SK-N-SH (cell line): ENCODE results near the gene LMO2.

ENCODE experiments used
- NFIC ChIP-seq: IDR thresholded peaks from 2 replicates; pipeline ENCODE4 v1.4.0; 2012; ENCODE audit warnings: borderline replicate concordance
- TF ChIP-seq, protein P1 (sequence below): fragments of 200-600 bp; sonication (generic); IDR thresholded peaks from 2 replicates; pipeline ENCODE4 v1.6.1; 2017; ENCODE audit warnings: antibody characterized with exemption, mild to moderate bottlenecking, moderate library complexity

DNA sequence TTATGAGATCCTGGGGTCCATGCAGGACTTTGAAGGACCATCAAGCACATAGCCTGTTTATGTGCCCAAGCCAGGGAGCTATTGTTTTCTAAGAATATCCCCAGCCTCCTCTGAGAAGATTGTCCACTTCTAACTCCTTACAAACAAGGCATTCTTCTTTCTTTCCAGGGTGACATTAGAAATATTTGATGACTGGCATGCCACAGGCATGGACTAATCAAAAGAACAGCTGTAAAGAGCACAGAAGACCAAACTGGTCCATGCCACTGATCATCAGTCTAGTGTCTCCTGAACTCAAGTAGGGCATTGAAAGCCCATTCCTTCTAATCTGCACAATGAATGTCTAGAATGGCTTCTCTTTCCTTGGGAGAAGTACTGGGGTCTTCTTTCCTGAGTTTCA lies 24.9 kb upstream of the LMO2 start:
- TF ChIP-seq, protein P1, sequence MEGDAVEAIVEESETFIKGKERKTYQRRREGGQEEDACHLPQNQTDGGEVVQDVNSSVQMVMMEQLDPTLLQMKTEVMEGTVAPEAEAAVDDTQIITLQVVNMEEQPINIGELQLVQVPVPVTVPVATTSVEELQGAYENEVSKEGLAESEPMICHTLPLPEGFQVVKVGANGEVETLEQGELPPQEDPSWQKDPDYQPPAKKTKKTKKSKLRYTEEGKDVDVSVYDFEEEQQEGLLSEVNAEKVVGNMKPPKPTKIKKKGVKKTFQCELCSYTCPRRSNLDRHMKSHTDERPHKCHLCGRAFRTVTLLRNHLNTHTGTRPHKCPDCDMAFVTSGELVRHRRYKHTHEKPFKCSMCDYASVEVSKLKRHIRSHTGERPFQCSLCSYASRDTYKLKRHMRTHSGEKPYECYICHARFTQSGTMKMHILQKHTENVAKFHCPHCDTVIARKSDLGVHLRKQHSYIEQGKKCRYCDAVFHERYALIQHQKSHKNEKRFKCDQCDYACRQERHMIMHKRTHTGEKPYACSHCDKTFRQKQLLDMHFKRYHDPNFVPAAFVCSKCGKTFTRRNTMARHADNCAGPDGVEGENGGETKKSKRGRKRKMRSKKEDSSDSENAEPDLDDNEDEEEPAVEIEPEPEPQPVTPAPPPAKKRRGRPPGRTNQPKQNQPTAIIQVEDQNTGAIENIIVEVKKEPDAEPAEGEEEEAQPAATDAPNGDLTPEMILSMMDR, result no peak
- TF ChIP-seq NFIC, result no peak
